ENCODE data around the gene HOXA11.

HOXA11 gene

DNA sequence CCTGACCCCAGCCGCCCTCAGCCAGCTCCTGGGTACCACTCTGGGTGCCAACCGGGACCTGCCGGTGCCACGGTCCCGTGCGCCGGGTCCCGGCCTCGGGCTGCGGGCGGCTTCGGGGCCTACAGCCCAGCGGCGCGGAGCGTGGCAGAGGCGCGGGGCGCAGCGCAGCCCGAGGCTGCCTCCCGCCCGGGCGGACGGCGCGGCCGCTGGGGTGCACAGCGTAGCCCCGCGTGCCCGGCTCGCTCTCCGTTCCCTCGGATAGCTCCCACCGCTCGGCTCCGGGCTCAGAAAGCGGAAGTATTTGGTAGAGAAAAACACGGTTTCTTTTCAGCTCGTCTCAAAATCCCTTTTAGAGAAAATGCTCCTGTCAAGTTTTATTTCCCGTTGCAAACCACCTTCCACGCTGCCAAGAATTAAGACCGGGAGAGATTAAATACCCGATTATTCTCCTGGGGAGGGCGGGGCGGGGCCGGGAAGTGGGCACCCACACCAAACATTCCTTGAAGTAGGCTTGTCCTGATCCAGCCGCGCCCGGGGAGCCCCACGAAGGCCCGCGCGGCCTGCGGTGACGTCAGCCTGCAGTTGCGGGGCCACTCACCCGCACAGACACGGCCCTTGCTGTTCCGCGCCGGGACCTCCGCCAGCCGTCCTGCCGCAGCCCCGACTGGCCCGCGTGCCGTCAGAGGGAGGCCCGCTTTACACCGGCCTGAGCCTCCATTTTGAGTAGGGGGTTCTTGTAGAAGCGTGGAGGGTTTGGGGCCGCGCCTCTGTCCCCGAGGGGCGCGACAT, 7.7 kb upstream of the HOXA11 start:
- DNase-seq, result no peak

- no peak for DNase-seq
These were observed 7.0 kb upstream of the HOXA11 start for GRCh38 chr7:27191833-27192545.

- DNase-seq, result no peak
These were observed 6.2 kb upstream of the HOXA11 start for GRCh38 chr7:27191161-27191731.

GRCh38 chr7:27189997-27190748, 5.1 kb upstream of the HOXA11 start:
- DNase-seq, result no peak

GRCh38 chr7:27189295-27189996, 4.4 kb upstream of the HOXA11 start:
- no peak for DNase-seq

DNA sequence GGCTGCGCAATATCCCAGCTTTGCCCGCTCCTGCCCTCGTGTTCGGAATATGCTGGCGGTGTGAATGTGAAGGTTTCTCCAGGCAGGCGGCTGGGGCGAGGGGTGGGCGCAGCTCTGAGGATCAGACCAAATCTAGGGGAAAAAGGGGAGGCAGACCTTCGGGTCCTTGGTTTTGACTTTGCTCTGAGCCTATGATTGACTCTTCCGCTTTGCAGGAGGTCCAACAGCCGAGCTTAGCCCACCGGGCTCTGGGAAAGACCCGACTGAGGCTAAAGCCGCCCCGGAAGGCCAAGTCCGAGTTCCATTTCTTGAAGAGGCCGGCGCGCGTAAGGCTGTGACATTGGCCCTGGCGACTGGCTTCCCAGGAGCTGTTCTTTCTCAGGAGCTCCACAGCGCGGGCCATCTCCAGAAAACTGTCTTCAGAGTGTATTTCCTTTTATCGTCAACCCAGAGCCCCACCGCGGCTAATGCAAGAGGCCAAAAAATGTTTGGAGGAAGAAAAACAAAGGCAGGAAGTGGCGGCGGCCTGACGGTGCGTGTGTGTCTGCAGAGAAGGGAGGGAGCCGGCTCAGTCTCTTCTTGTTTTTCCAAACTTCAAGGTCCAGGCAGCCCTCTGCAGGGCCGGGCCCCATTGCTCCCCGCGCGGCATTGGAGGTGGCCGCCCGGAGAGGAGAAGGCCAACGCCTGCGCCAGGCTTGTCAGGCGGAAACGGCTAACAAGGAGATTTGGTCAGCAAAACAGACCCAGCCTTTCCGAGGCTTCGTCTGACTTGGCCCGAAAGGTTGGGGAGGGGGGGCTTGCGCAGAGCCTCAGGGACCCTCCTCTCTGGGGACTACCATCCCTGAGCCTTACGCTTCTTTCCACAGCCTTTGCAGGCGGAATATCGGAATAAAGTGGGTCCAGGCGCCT, 3.6 kb upstream of the HOXA11 start:
- peak in 1 of 4 experiments; percentile 18 for DNase-seq

DNA sequence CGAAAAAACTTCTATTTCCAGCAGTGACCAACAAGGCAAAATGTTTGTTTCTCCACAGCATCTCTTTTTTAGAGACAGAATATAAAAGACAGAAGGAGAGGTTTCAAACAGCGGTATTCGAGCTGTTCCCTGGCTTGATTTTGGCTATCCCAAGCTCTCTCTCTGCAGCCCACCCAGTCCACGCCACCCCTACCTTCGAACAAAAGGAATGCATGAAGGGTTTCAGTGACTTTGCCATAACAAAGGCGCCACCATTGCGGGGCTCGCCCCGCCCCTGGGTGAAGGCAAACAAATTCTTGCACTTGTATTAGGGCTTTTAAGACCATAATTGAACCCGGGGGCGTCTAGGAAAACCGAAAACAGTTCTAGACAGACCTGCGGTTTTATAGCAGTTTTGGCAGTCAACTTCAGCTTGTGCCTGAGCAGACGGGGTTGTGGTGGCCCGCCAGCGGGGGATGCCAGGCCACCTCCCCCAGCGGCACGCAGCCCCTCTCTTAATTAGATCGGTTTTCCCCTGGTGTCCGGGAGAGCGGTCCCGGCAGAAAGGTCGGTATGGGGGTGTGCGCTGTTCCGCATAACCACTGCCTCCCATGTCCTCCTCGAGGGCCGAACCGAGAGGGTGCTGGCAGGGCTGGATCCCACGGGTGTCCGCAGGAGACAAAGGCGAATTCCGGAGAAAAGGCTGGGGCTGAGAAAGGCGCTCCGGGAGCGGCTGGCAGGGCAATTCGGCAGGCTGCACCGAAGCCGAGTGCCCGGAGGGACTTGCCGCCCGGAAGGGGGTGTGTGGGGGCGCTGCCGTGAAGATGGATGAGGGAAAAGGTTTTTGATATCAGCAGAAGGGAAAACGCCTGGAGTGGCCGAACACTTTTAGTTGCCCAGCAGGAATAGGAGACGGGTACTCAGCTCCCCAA, 2.7 kb upstream of the HOXA11 start:
- DNase-seq, result no peak

DNA sequence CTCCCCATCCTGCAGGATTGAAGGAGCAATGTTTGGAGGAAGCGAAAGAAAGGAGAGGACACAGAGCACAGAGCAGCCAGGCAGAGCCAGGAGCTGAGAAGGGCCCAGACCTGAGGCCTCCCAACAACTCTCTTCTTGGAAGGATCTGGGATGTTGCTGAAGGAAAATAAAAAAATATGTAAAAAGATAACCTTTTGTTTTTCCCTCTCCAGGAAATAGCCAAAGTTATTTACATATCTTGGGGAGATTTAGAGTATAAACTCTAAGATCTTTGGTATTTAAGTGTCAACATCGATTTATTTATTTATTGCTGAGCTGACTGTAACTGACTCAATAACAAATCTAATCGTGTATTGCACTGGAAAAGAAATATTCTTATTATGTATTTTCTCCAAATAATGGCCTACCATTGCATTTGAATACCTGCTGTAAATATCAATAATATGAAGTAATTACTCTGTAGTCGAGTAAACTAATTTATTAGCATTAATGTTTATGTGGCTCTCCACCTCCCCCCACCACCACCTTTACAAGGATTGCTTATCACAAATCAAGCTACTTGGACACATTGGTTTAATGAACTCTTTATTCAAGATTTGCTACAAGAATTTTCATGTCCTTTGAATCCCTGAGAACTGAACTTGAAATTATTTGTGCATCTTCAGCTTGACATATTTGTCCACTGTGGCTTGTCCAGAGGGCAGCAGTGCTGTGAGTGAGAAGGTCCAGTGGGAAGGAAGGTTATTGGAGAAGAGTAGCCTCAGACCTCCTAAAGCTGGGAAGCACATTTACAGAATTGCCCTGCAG, 1.8 kb upstream of the HOXA11 start:
- no peak for DNase-seq

- DNase-seq, result no peak
These were observed 1.0 kb upstream of the HOXA11 start for GRCh38 chr7:27185854-27186667.

- no peak for DNase-seq
These were observed 557 bp downstream of the HOXA11 start for GRCh38 chr7:27184337-27185012.

DNA sequence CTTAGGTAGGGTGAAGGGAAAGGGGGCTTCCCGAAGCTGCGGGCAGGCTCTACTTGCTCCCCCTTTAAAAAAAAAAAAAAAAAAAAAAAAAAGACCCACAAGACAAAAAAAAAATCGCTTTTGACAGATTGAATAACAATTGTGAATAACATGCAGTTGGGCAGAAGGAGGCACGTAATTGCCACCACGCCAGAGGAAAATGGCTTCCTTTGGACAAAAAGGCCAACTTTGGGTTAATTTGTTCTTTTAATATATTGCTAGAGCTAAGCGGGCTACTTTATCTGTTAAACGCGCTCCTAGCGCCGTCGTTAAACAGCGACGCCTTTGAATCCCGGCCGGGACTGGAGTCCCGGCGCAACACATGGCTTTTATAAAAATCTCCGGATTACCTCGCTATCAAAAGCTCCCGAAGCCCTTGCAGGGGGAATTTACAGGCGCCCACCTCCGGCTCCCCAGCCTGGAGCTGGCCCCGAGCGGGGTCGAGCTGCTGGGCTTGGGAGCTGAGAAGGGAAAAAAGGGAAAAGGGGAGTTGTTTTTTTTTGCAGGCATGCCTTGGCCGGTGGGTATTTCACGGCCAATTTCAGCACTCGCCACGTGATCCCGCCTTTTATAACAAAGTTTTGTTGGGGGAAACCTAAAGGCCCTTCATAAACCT, 1.2 kb downstream of the HOXA11 start:
- DNase-seq, result no peak

DNA sequence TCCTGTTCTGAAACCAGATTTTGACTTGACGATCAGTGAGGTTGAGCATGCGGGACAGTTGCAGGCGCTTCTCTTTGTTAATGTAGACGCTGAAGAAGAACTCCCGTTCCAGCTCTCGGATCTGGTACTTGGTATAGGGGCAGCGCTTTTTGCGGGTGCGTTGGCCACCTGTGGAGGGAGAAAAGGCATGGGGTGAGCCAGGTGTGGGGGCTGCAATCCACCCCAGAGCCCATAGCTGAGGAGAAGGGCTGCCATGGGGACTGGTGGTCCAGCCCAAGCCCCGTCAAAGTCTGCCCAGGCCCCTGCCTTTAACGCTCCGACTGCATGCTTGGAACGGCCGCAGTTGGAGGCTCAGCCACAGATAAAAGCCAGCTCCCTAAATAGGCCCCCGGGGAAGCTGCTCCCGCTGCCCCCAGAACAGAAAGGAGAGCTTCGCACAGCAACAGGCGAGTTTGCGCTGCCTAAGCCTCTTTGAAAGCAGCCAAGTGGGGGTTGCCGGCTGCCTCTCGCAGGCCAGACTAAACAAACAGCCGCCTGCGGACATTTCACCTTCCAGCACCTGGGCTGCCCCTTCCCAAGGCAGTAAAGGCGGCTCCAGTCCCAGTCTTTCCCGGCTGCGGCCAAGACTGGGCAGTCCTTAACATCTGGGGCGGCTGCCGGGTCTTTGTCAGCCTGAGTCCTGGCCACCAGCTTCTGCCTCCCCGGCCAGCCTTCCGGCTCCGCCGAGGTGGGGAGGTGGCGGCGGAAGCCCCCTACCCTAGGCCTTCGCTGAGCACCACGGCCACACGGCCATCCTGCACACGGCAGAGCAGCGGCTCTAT, 2.0 kb downstream of the HOXA11 start:
- DNase-seq, result no peak

DNA sequence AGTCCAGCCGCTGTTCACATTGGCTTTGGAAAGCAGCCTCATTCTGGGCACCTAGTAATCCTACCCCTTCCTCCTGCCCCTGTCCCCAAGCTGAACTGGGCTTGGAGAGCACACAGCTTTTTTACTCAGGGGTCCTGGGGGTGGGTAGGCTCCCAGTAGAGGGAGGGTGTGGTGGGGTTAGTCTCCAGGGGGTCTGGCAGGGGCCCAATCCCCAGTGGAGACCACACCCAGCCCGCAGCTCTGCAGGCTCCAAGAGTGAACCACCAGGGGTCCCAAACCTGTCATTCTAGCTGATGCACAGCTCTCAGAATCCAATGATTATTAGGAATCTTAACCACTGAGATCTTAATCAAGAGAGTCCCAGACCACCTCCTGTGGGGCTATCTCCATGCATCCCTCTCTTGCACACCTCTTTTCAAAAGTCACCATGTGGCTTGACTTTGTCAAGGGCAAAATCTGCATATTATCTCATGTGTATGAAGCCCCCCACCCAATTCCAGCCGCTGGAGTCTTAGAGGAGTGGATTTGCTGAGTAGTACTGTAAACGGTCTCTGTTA, 2.7 kb downstream of the HOXA11 start:
- no peak for DNase-seq

GRCh38 chr7:27181795-27182275, 3.2 kb downstream of the HOXA11 start:
- no peak for DNase-seq

GRCh38 chr7:27180431-27181420, 4.3 kb downstream of the HOXA11 start:
- DNase-seq, result no peak
